B cell (primary cell): ENCODE measurements around the gene YARS1. TPM values are rescaled to one million over a fixed set of nuclear protein-coding genes. Genes with fewer than 3 reads are reported as not detected.

Experiments
- ATAC-seq: fragments of 200-7000 bp; cut with Tn5 transposase; one replicate; pipeline ENCODE4 v1.10.0; 2021; ENCODE audit warnings: low read depth, mild to moderate bottlenecking, moderate number of reproducible peaks, moderate library complexity
- CTCF ChIA-PET: fragments of 350-600 bp; sonication (Branson Sonifier 250); formaldehyde crosslinking; loops from one replicate; lab custom pipeline; 2021; ENCODE audit warnings: antibody characterized with exemption, inconsistent platforms; lab: Charles Lee
- POLR2A ChIA-PET: fragments of 350-600 bp; sonication (Branson Sonifier 250); formaldehyde crosslinking; loops from one replicate; lab custom pipeline; 2021; ENCODE audit warnings: antibody characterized with exemption; lab: Charles Lee
- DNase-seq: peaks from one replicate; pipeline ENCODE4 v3.0.0; 2013
- H2AFZ ChIP-seq: 2 replicates; pipeline ENCODE4 v1.6.1; 2012; ENCODE audit warnings: mild to moderate bottlenecking, low read depth, low read length; ENCODE audit not compliant: insufficient read depth, poor library complexity, severe bottlenecking
- H3K27ac ChIP-seq, 2 donors: 1 replicate in 1 of 2; 2 replicates in 1 of 2; pipeline ENCODE4 v1.5.1; 2012 to 2013; ENCODE audit warnings: low read length in 2 of 2, mild to moderate bottlenecking in 2 of 2, moderate library complexity in 1 of 2
- H3K27me3 ChIP-seq, 4 experiments: fragments of 200-600 bp in 1 of 4; sonication (generic) in 1 of 4; replicated peaks in 1 of 4; 1 replicate in 2 of 4; 2 replicates in 2 of 4; pipeline versions ENCODE4 v1.6.1 to v1.7.0; 2013 to 2016; ENCODE audit warnings: low read length in 3 of 4, mild to moderate bottlenecking in 2 of 4, mixed read lengths in 1 of 4, moderate library complexity in 1 of 4; ENCODE audit not compliant: insufficient read depth in 4 of 4, control insufficient read depth in 3 of 4; ENCODE audit errors: control extremely low read depth in 1 of 4
- H3K36me3 ChIP-seq, 2 experiments: replicated peaks in 1 of 2; 1 replicate in 1 of 2; 2 replicates in 1 of 2; pipeline versions ENCODE4 v1.6.1 to v1.7.1; 2013; ENCODE audit warnings: low read length in 1 of 2; ENCODE audit not compliant: insufficient read depth in 2 of 2, control insufficient read depth in 1 of 2; ENCODE audit errors: control extremely low read depth in 1 of 2, extremely low read depth in 1 of 2
- H3K4me1 ChIP-seq, 2 donors: fragments of 200-600 bp in 1 of 2; sonication (generic) in 1 of 2; 1 replicate in 1 of 2; 2 replicates in 1 of 2; pipeline versions ENCODE4 v1.5.1 to v1.6.1; 2013 to 2017; ENCODE audit warnings: low read length in 2 of 2; ENCODE audit not compliant: control insufficient read depth in 2 of 2, insufficient read depth in 2 of 2
- H3K4me2 ChIP-seq: replicated peaks from 2 replicates; pipeline ENCODE3; 2012; ENCODE audit warnings: mild to moderate bottlenecking, low read depth, low read length; ENCODE audit not compliant: poor library complexity, severe bottlenecking
- H3K4me3 ChIP-seq, 5 experiments: fragments of 200-600 bp in 1 of 5; sonication (generic) in 1 of 5; 1 replicate in 3 of 5; 2 replicates in 2 of 5; pipeline versions ENCODE4 v1.5.1 to v1.7.0; 2011 to 2016; ENCODE audit warnings: low read length in 4 of 5, mild to moderate bottlenecking in 4 of 5, low read depth in 2 of 5, control low read depth in 1 of 5, moderate library complexity in 1 of 5; ENCODE audit not compliant: insufficient read depth in 1 of 5; ENCODE audit errors: control extremely low read depth in 1 of 5, extremely low read depth in 1 of 5
- H3K79me2 ChIP-seq: fragments of 200-600 bp; sonication (generic); one replicate; pipeline ENCODE4 v1.6.0; 2016; ENCODE audit warnings: low read length; ENCODE audit not compliant: control insufficient read depth, insufficient read depth
- H3K9ac ChIP-seq: fragments of 200-600 bp; sonication (generic); 2 replicates; pipeline ENCODE4 v1.6.1; 2017; ENCODE audit warnings: mild to moderate bottlenecking, low read length, moderate library complexity
- H3K9me3 ChIP-seq, 3 donors: one replicate each; pipeline versions ENCODE4 v1.6.1 to v1.7.1; 2013; ENCODE audit warnings: low read length in 2 of 3; ENCODE audit not compliant: control insufficient read depth in 2 of 3, insufficient read depth in 1 of 3; ENCODE audit errors: control extremely low read depth in 1 of 3
- H4K20me1 ChIP-seq: 2 replicates; pipeline ENCODE4 v1.6.0; 2012; ENCODE audit warnings: mild to moderate bottlenecking, low read length; ENCODE audit not compliant: insufficient read depth, control insufficient read depth, poor library complexity, severe bottlenecking
- H3K27ac Mint-ChIP-seq: one replicate; pipeline ENCODE4 v1.8.0; 2021; ENCODE audit warnings: mixed read lengths
- H3K27me3 Mint-ChIP-seq: one replicate; pipeline ENCODE4 v1.8.0; 2021; ENCODE audit warnings: mixed read lengths
- H3K4me1 Mint-ChIP-seq: one replicate; pipeline ENCODE4 v1.8.0; 2021; ENCODE audit warnings: mixed read lengths
- H3K4me3 Mint-ChIP-seq: one replicate; pipeline ENCODE4 v1.8.0; 2021; ENCODE audit warnings: mixed read lengths
- H3K9me3 Mint-ChIP-seq: one replicate; pipeline ENCODE4 v1.8.0; 2022; ENCODE audit warnings: mixed read lengths; ENCODE audit not compliant: insufficient read depth
- EZH2 ChIP-seq: IDR thresholded peaks from 2 replicates; pipeline ENCODE4 v1.6.1; 2012; ENCODE audit warnings: borderline replicate concordance, low read depth, mild to moderate bottlenecking, moderate library complexity, low read length; ENCODE audit not compliant: insufficient read depth, poor library complexity, severe bottlenecking
- WGBS: methylation state at CpG from one replicate; pipeline ENCODE4 v1.1.5; 2013; ENCODE audit warnings: missing lambda C conversion rate; ENCODE audit not compliant: insufficient coverage; 5-methylcytosine and 5-hydroxymethylcytosine counted together
- intact Hi-C: fragments of 100-400 bp; cut with micrococcal nuclease; formaldehyde crosslinking; loops from one replicate; pipeline ENCODE4 v1.10.0; 2022
- polyA plus RNA-seq: library from polyadenylated mRNA; depleted of rRNA; stranded (reverse); fragments of >200 nt; gene quantifications from 2 replicates; pipeline ENCODE4 v1.2.3, GENCODE V29; 2012
- total RNA-seq, 2 donors: library from RNA; stranded (reverse); fragments of 120-200 nt in 1 of 2; gene quantifications; 1 replicate in 1 of 2; 2 replicates in 1 of 2; pipeline versions ENCODE4 v1.2.3 to v1.2.4, GENCODE V29; 2013 to 2022
- TF ChIP-seq, protein P1 (sequence below): fragments of 200-600 bp; IDR thresholded peaks from one replicate; pipeline ENCODE4 v1.8.0; 2022; ENCODE audit warnings: antibody characterized with exemption, mild to moderate bottlenecking

Gene YARS1
- total and polyA plus RNA-seq, 2 donors (not counting 1 experiment from before 2014, with no cell fraction given): 33.0 to 73.2 TPM

DNA sequence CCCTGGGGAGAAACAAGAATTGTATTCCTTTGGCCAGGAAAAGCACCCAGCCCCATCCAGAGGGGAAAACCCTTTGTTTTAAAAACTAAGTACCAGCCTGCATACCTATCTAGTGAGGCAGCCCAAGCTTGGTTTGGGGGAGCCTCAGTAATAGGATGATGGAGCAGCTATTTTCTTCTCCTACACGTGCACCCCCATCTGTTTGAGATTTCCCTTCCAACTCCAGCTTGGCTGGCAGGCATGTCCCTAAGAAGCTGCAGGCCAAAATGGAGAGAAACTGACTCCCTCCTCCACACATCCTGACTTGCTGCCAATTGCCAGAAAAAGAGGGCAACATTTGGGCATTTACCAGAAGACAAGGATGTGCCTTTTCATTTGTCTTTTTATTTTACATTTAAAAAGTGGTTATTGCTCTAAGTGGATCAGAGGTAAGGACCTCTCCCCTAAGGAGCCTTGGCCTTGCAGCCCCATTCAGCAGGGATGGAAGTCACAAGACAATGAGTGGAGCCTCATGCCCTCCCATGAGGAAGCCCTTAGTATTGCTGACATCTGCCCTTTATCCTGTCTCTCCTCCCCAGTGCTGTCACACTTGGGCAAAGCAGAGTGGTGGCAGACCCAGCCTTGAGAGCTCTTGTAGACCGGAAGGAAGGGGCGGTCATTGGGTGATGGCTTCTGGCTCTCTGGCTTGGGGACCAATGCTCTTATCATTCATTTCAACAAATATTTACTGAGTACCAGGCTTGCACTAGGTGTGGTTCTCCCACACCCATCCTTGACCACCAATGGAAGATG lies 44.9 kb upstream of the YARS1 start:
- Histone ChIP-seq H3K79me2 (no peaks in the 10 kb centered on the region), H3K36me3 (peaks cover 7 to 38% of the 10 kb centered on the region in 2 experiments), H3K4me3 (no peak overlapping the region), H2AFZ (no peak overlapping the region), H4K20me1 (no peaks in the 10 kb centered on the region), H3K27ac (no peak overlapping the region), H3K4me1 (no peaks in the 10 kb centered on the region), H3K9ac (no peak overlapping the region), H3K4me2 (no peak overlapping the region), H3K9me3 (no peaks in the 10 kb centered on the region), H3K27me3 (no peaks in the 10 kb centered on the region)
- no peak for TF ChIP-seq EZH2
- TF ChIP-seq, protein P1, sequence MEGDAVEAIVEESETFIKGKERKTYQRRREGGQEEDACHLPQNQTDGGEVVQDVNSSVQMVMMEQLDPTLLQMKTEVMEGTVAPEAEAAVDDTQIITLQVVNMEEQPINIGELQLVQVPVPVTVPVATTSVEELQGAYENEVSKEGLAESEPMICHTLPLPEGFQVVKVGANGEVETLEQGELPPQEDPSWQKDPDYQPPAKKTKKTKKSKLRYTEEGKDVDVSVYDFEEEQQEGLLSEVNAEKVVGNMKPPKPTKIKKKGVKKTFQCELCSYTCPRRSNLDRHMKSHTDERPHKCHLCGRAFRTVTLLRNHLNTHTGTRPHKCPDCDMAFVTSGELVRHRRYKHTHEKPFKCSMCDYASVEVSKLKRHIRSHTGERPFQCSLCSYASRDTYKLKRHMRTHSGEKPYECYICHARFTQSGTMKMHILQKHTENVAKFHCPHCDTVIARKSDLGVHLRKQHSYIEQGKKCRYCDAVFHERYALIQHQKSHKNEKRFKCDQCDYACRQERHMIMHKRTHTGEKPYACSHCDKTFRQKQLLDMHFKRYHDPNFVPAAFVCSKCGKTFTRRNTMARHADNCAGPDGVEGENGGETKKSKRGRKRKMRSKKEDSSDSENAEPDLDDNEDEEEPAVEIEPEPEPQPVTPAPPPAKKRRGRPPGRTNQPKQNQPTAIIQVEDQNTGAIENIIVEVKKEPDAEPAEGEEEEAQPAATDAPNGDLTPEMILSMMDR: no peak
- 90% methylated on average over 3 of the region's 3 CpGs for WGBS
- DNase-seq (no peak), ATAC-seq (no peak)
- ChIA-PET CTCF (interaction anchor here (1.2 to 1.3 kb wide), 2 partner anchors 10 to 12 kb away, joined by 3 to 5 read pairs; no protein-coding TSS in a partner anchor), POLR2A (no interaction called here)
- Mint-ChIP-seq H3K4me3 (no peak overlapping the region), H3K27ac (no peak overlapping the region), H3K9me3 (no peaks in the 10 kb centered on the region), H3K27me3 (no peaks in the 10 kb centered on the region), H3K4me1 (no peaks in the 10 kb centered on the region)
- intact Hi-C loops: no loop called here

DNA sequence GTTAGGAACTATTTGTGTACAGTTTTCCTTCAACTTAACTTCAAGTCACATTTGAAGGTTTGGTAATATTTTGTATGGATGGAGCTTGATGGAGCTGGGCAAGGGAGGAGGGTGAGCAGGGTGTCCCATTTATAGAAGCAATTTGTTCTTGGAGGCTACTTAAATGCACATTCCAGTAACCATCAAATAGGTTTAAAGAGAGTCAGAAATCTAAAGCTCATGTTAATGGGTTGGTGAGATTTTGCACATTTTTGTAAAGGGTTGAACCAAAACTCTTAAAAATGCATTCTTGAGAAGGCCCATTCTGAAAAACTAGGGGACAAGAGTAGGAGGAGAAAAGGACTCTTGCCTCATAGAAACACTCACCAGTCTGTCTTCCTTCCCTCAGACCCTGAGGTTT lies 43.4 kb upstream of the YARS1 start:
- H3K4me3 Mint-ChIP-seq: no peak overlapping the region
- ATAC-seq (no peak), DNase-seq (no peak)
- Histone ChIP-seq H2AFZ (no peak overlapping the region), H4K20me1 (no peaks in the 10 kb centered on the region), H3K9ac (no peak overlapping the region), H3K27ac (no peak overlapping the region), H3K9me3 (no peaks in the 10 kb centered on the region), H3K27me3 (no peaks in the 10 kb centered on the region), H3K79me2 (no peaks in the 10 kb centered on the region), H3K4me1 (no peaks in the 10 kb centered on the region), H3K4me2 (no peak overlapping the region), H3K4me3 (no peak overlapping the region), H3K36me3 (peaks cover 15 to 53% of the 10 kb centered on the region in 2 experiments)
- intact Hi-C loops: no loop called here
- TF ChIP-seq, protein P1: no peak
- TF ChIP-seq EZH2: no peak
- CTCF ChIA-PET: interaction anchor here (0.5 to 2.3 kb wide), 2 partner anchors 12 to 193 kb away, joined by 4 to 8 read pairs; no protein-coding TSS in a partner anchor
- POLR2A ChIA-PET: no interaction called here
- no peaks in the 10 kb centered on the region for H3K27me3 Mint-ChIP-seq
- no peaks in the 10 kb centered on the region for H3K4me1 Mint-ChIP-seq
- H3K27ac Mint-ChIP-seq: no peak overlapping the region
- no peaks in the 10 kb centered on the region for H3K9me3 Mint-ChIP-seq
